Measurements from ENCODE around the gene CXCR4. TPM values are rescaled to one million over a fixed set of nuclear protein-coding genes. Genes with fewer than 3 reads are reported as not detected.

CXCR4 gene
- polyA plus RNA-seq, 1 experiment = 0.05 TPM

DNA sequence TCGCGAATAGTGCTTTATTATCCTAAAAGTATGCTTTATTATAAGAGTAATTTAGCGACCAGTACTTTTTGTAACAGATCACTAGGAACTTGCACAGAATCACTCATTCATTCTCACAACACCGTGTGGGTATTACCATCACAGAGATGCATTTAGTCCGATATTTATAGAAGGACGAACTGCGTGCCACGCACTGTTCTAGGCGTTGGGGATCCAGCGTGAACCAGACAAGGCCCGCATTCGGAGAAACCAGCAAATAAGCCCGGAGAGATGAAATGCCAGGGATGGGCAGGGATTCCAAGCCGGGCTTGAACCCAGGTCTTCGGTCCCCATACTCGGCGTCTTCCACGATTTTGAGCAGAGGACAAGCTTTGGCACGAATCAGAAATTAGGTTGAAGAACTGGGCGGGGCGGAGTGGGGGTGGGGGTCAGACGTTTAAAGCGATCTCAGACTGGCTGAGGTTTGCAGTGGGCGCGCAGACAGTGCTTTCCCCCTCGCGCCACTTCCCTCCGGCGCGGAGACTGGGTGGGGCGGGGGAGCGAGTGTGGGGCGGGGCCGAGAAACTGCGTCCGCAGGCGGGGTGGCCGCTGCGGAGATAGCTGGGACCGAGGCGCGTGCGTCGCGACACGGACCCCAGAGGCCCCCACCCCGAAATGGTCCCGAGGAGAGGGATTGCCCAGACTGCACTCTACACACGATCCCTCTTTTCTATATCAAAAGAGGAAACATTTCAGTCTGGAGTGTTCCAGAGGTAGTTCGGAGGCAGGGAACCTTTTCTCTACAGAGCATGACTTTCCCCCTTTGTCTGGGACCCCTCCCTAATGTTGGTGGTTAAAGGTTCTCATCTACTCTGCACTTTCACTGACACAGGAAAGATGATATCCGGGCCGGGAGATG lies 1.1 kb upstream of the CXCR4 start:
- ChIA-PET POLR2A (no interaction called here), CTCF (no interaction called here)
- TF ChIP-seq, protein P1, sequence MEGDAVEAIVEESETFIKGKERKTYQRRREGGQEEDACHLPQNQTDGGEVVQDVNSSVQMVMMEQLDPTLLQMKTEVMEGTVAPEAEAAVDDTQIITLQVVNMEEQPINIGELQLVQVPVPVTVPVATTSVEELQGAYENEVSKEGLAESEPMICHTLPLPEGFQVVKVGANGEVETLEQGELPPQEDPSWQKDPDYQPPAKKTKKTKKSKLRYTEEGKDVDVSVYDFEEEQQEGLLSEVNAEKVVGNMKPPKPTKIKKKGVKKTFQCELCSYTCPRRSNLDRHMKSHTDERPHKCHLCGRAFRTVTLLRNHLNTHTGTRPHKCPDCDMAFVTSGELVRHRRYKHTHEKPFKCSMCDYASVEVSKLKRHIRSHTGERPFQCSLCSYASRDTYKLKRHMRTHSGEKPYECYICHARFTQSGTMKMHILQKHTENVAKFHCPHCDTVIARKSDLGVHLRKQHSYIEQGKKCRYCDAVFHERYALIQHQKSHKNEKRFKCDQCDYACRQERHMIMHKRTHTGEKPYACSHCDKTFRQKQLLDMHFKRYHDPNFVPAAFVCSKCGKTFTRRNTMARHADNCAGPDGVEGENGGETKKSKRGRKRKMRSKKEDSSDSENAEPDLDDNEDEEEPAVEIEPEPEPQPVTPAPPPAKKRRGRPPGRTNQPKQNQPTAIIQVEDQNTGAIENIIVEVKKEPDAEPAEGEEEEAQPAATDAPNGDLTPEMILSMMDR (IDR thresholded peaks at IDR 0.05; ENCODE audit: insufficient read depth, low read depth, low read length) = no peak
- DNase-seq (ENCODE audit: low read depth) = no peak
- Histone ChIP-seq H3K36me3 (ENCODE audit: control insufficient read depth, insufficient read depth, low read length) (no peaks in the 10 kb centered on the region), H3K4me3 (ENCODE audit: low read depth, low read length) (no peak overlapping the region; the same call in 1 of the 2 replicates), H3K27me3 (ENCODE audit: control insufficient read depth, insufficient read depth, low read length) (peaks cover 34% of the 10 kb centered on the region)

GRCh38 chr2:136117391-136117841 lies 533 bp downstream of the CXCR4 start:
- ChIA-PET CTCF (no interaction called here), POLR2A (no interaction called here)
- TF ChIP-seq, protein P1 (IDR thresholded peaks at IDR 0.05; ENCODE audit: insufficient read depth, low read depth, low read length) = peak; percentile 8; the same call in 1 of the 2 replicates
- DNase-seq (ENCODE audit: low read depth) = no peak
- 0 out of 2 replicates have a peak overlapping the region, but pooled peaks have one; percentile 15 for H3K4me3 ChIP-seq (ENCODE audit: low read depth, low read length)
- peaks cover 34% of the 10 kb centered on the region for H3K27me3 ChIP-seq (ENCODE audit: control insufficient read depth, insufficient read depth, low read length)
- H3K36me3 ChIP-seq (ENCODE audit: control insufficient read depth, insufficient read depth, low read length) = no peaks in the 10 kb centered on the region

- CTCF ChIA-PET = no interaction called here
- Histone ChIP-seq H3K27me3 (ENCODE audit: control insufficient read depth, insufficient read depth, low read length) (peaks cover 34% of the 10 kb centered on the region), H3K36me3 (ENCODE audit: control insufficient read depth, insufficient read depth, low read length) (no peaks in the 10 kb centered on the region), H3K4me3 (ENCODE audit: low read depth, low read length) (no peak overlapping the region)
- DNase-seq (ENCODE audit: low read depth) = no peak
- TF ChIP-seq, protein P1 (IDR thresholded peaks at IDR 0.05; ENCODE audit: insufficient read depth, low read depth, low read length) = no peak
- POLR2A ChIA-PET = no interaction called here
Measured at GRCh38 chr2:136116813-136117390, 1.0 kb downstream of the CXCR4 start.

- CTCF ChIA-PET = no interaction called here
- Histone ChIP-seq H3K27me3 (ENCODE audit: control insufficient read depth, insufficient read depth, low read length) (peaks cover 31% of the 10 kb centered on the region), H3K4me3 (ENCODE audit: low read depth, low read length) (no peak overlapping the region), H3K36me3 (ENCODE audit: control insufficient read depth, insufficient read depth, low read length) (no peaks in the 10 kb centered on the region)
- DNase-seq (ENCODE audit: low read depth) = no peak
- TF ChIP-seq, protein P1 (IDR thresholded peaks at IDR 0.05; ENCODE audit: insufficient read depth, low read depth, low read length) = no peak
- POLR2A ChIA-PET = no interaction called here
Measured at GRCh38 chr2:136116151-136116812, 1.7 kb downstream of the CXCR4 start.

DNA sequence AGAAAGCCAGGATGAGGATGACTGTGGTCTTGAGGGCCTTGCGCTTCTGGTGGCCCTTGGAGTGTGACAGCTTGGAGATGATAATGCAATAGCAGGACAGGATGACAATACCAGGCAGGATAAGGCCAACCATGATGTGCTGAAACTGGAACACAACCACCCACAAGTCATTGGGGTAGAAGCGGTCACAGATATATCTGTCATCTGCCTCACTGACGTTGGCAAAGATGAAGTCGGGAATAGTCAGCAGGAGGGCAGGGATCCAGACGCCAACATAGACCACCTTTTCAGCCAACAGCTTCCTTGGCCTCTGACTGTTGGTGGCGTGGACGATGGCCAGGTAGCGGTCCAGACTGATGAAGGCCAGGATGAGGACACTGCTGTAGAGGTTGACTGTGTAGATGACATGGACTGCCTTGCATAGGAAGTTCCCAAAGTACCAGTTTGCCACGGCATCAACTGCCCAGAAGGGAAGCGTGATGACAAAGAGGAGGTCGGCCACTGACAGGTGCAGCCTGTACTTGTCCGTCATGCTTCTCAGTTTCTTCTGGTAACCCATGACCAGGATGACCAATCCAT lies 2.7 kb downstream of the CXCR4 start:
- TF ChIP-seq, protein P1 (IDR thresholded peaks at IDR 0.05; ENCODE audit: insufficient read depth, low read depth, low read length) = no peak
- DNase-seq (ENCODE audit: low read depth) = no peak
- Histone ChIP-seq H3K36me3 (ENCODE audit: control insufficient read depth, insufficient read depth, low read length) (no peaks in the 10 kb centered on the region), H3K4me3 (ENCODE audit: low read depth, low read length) (no peak overlapping the region), H3K27me3 (ENCODE audit: control insufficient read depth, insufficient read depth, low read length) (peaks cover 31% of the 10 kb centered on the region)
- ChIA-PET POLR2A (no interaction called here), CTCF (no interaction called here)

Data from BJ (cell line).